C4-2B (cell line): ENCODE measurements around the gene HAAO.

Source experiments
- H3K27ac ChIP-seq: fragments of 450-650 bp; 2 replicates; pipeline ENCODE4 v1.5.1; 2017
- CTCF ChIP-seq: fragments of 450-650 bp; conservative IDR thresholded peaks from 2 replicates; pipeline ENCODE4 v1.5.1; 2017; ENCODE audit warnings: mild to moderate bottlenecking
- ZFX ChIP-seq: fragments of 450-650 bp; IDR thresholded peaks from 2 replicates; pipeline ENCODE4 v1.6.1; 2017

HAAO gene

GRCh38 chr2:42769583-42770287, 22.6 kb downstream of the HAAO start:
- H3K27ac ChIP-seq, result no peak overlapping the region
- TF ChIP-seq ZFX, result no peak
- TF ChIP-seq CTCF, result no peak

GRCh38 chr2:42768706-42769256, 23.6 kb downstream of the HAAO start:
- no peak overlapping the region for H3K27ac ChIP-seq
- TF ChIP-seq CTCF, result no peak
- no peak for TF ChIP-seq ZFX

- H3K27ac ChIP-seq, result no peak overlapping the region
- TF ChIP-seq ZFX (no peak), CTCF (no peak)
Measured at GRCh38 chr2:42767899-42768705, 24.3 kb downstream of the HAAO start.

GRCh38 chr2:42767080-42767898, 25.1 kb downstream of the HAAO start:
- no peak overlapping the region for H3K27ac ChIP-seq
- TF ChIP-seq CTCF, result no peak
- TF ChIP-seq ZFX, result no peak

GRCh38 chr2:42765686-42766085, 26.7 kb downstream of the HAAO start:
- no peak overlapping the region for H3K27ac ChIP-seq
- no peak for TF ChIP-seq ZFX
- TF ChIP-seq CTCF, result no peak

- no peak for TF ChIP-seq ZFX
- TF ChIP-seq CTCF, result no peak
Measured at GRCh38 chr2:42764901-42765300, 27.5 kb downstream of the HAAO start.

More at GRCh38 chr2:42764901-42765300, 27.5 kb downstream of the HAAO start:
- no peak overlapping the region for H3K27ac ChIP-seq
